NCI-H526 treated with DMSO at 0.1 percent for 48 hours (cell line): ENCODE measurements around the gene UXS1.
A peak's percentile ranks its signal among the peaks of the same experiment; 100 is the strongest.
"Not testable (repeated sequence)": the region's sequence is repeated elsewhere in the genome, so short reads cannot be mapped to it uniquely, and the experiment has no call there.

ENCODE experiments used
- DNase-seq: peaks from one replicate; lab custom pipeline; 2025; lab: John Stamatoyannopoulos, UW

UXS1 gene

GRCh38 chr2:106160786-106161261, 33.3 kb downstream of the UXS1 start:
- no peak for DNase-seq

DNA sequence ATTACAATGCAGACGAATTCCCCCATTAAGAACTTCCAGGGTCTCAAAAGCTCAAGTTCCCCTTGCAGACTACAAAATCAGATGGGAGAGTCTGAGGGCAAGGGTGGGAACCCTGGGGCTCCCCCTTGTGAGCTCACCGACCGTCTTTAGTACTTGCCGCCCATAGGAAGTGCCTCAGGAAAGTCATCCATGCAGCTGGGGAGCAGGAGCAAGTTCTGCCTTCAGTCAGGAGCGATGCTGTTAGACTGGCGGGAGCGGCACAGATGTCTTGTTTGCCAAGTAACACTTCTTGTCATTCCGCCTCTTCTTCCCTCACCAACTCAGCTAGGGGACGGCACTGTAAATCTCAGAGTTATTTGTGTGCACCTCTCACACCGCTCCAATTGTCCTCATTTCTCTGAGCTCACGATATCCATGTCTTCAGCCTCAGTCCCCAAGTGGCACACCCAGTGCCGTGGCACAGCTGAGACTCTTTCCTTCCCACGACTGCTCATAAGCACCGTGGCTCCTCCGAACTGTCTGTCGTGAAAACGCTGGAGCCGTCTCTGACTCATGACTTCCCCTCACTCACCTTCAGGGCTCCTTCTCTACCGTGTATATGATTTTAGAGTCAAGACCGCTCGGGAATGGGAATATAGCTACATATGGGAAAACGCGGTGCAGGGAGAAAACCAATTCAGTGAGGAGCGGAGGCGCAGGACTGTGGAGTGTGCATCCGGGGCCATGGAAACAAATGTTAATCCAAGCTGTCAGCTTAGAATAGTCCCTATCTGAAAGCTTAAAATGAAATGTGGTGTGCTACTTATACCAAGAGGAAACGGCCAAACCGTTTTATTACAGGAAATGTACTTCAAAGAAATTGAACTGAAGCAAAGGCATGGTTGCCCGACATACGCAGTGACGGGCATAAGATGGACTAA, 34.0 kb downstream of the UXS1 start:
- no peak for DNase-seq

DNA sequence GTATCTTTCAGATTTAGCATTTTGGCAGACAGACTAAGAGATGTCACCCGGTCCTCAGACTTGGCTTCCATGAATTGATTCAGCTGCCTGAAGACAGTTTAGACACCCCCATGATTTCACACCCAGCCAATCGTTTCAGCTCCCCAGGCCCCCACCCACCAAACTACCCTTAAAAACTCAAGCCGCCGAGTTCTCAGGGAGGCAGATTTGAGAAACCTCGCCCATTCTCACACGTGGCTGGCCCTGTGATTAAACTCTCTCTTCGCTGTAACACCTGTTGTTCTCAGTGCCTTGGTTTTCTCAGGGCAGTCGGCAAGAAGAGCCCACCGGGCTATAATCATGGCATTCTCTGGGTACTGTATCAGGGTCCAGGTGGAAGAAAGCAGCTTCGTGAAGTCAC, 35.2 kb downstream of the UXS1 start:
- DNase-seq: no peak

DNA sequence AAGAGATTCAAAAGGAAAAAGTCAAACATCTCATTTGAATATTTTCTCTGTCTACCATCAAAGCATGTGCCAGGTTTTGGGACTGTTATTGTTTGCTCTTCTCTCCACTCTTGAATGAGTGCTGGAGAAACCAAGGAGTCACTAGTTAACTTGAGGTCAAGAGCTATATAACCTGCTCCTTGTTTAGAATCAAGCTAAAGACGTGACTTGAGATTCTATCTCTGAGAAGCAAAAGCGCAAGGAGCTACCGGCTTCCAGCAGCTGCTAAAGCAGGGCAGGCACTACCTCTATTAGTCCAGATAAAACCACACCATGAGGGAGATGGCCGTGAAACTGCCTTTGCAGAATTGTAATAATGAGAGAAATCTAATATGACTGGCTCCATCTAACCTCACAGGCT, 36.0 kb downstream of the UXS1 start:
- no peak for DNase-seq

- DNase-seq: no peak
Measured at GRCh38 chr2:106157416-106157815, 36.7 kb downstream of the UXS1 start.

GRCh38 chr2:106156305-106157296, 37.5 kb downstream of the UXS1 start:
- DNase-seq: peak; percentile 50

GRCh38 chr2:106153781-106154180, 40.3 kb downstream of the UXS1 start:
- DNase-seq: no peak

GRCh38 chr2:106147665-106148064, 46.4 kb downstream of the UXS1 start:
- peak; percentile 15 for DNase-seq

GRCh38 chr2:106147159-106147558, 46.9 kb downstream of the UXS1 start:
- no peak for DNase-seq

DNA sequence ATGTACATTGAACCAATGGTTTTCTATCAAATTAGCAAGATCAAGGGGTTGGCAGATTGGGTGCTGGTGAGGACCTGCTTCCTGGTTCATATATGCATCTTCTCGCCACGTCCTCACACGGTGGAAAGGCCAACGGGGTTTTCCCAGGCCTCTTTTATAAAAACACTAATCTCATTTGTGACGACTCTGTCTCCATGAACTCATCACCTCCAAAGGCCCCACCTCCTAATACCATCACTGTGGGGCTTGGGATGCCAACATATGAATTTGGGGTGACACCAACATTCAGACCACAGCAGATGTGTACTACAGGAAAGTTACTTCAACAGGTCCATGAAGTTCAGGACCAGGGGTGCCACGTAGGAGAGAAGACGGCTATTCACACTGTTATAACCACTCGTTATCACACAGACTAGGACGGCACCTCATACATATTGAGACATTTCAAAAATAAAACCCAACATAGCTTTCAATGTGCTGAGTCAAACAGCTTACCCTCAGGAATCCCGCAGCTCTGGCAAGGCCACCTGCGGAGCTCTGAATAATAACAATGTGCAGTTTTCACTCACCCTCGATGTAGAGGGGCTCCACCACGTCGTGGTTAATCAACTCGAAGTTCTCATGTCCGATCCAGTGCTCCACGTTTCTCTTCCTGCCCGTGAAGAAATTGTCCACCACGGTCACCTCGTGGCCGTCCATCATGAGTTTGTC, 49.3 kb downstream of the UXS1 start:
- no peak for DNase-seq

DNA sequence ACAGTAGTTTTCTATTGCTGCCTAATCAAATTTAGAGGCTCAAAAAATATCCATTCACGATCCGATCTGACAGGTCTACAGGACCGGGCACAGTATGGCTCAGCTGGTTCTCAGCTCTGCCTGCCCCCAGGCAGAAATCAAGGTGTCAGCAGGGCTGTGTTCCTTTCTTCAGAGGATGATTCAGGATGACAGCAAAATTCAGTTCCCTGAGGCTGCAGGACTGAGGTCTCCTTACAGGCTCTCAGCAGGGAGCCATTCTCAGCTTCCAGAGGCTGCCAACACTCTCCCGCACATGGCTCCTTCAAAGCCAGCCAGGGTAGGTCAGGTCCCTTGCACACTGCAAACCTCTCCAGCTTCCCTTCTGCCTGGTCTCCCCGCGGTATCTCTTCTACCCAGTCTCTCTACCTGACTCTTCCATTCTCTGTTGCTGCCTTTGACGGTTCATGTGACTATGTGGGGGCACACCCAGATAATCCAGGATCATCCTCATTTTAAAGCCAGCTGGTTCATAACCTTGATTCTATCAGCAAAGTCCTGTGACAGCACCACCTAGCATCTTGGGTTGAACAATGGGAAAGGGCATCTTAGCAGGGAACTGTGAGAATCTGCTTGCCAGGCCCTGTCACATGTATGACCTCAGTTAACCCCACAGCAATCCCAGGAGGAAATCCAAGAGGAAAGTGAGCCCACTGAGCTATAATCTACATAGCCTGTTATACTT, 50.4 kb downstream of the UXS1 start:
- DNase-seq: no peak

- DNase-seq: no peak
Measured at GRCh38 chr2:106142683-106143082, 51.4 kb downstream of the UXS1 start.

GRCh38 chr2:106140913-106141312, 53.2 kb downstream of the UXS1 start:
- DNase-seq: no peak

GRCh38 chr2:106140113-106140512, 54.0 kb downstream of the UXS1 start:
- no peak for DNase-seq

GRCh38 chr2:106139238-106139935, 54.7 kb downstream of the UXS1 start:
- no peak for DNase-seq

DNA sequence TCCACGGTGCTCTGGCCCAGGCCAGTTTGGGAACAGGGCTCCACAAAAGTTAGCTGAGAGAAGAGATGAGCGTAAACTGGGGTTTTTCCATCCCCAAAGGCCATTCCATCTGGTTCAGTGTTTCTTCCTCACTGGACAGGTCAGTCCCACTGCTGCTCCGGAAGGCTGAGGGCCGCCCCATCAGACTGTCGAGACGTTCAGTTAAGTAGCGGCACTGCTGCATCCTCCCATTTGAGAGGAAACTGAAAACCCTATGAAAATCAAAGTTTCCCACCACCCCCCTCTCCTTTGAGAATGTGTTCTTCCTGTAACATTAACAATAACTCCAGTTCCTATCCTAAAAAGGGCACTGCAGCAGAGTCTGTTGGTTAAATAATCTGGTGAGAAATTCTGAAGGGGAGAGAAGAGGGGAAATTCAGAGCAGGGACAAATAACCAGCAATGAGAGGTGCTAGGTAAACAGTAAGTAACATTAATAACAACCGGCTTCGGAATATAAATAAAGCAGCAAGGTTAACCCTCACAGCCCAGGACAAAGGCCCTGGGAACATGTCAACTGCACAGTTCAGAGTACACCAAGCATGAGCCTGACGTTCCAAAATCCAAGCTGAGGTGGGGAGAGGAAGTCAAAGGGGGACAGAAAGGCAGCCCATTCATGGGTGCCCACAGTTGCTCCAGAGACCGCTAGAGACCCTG, 55.4 kb downstream of the UXS1 start:
- no peak for DNase-seq

- DNase-seq: no peak
Measured at GRCh38 chr2:106137731-106138521, 56.2 kb downstream of the UXS1 start.

DNA sequence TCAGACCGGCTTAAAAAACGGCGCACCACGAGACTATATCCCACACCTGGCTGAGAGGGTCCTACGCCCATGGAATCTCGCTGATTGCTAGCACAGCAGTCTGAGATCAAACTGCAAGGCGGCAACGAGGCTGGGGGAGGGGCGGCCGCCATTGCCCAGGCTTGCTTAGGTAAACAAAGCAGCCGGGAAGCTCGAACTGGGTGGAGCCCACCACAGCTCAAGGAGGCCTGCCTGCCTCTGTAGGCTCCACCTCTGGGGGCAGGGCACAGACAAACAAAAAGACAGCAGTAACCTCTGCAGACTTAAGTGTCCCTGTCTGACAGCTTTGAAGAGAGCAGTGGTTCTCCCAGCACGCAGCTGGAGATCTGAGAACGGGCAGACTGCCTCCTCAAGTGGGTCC, 62.9 kb downstream of the UXS1 start:
- not testable (repeated sequence) for DNase-seq
